Measurements from ENCODE around the gene CIZ1. TPM values are rescaled to one million over a fixed set of nuclear protein-coding genes. Genes with fewer than 3 reads are reported as not detected.

The CIZ1 gene
- polyA plus RNA-seq, 1 experiment, result 26.9 TPM

GRCh38 chr9:128175102-128175563 lies 16.2 kb downstream of the CIZ1 start:
- ChIA-PET POLR2A (interaction anchor here (0.6 to 1.2 kb wide), 5 partner anchors 14 to 196 kb away, joined by 3 to 7 read pairs (median 3); partner anchors contain the start of genes BBLN, CIZ1 and URM1), CTCF (interaction anchor here (0.6 to 1.5 kb wide), 5 partner anchors 9 to 120 kb away, joined by 3 to 8 read pairs (median 4); partner anchors contain the start of gene CIZ1)
- Histone ChIP-seq H3K27me3 (ENCODE audit: control insufficient read depth, insufficient read depth, low read length) (no peaks in the 10 kb centered on the region), H3K4me3 (ENCODE audit: low read depth, low read length) (0 out of 2 replicates have a peak overlapping the region, but pooled peaks have one; percentile 17), H3K9me3 (ENCODE audit: control insufficient read depth, insufficient read depth, low read length) (peaks cover 10% of the 10 kb centered on the region), H3K27ac (ENCODE audit: low read depth, low read length) (peak overlapping the region; percentile 93)
- DNase-seq (ENCODE audit: low read depth, low spot score), result peak; percentile 56
- no peak for TF ChIP-seq CTCF (IDR thresholded peaks at IDR 0.05; ENCODE audit: low read depth, low read length)

GRCh38 chr9:128174062-128174461 lies 17.3 kb downstream of the CIZ1 start:
- CTCF ChIA-PET, result interaction anchor here (0.6 kb wide), 1 partner anchor 14 kb away, joined by 5 read pairs; no protein-coding TSS in a partner anchor
- H3K4me3 ChIP-seq (ENCODE audit: low read depth, low read length), result no peak overlapping the region
- H3K9me3 ChIP-seq (ENCODE audit: control insufficient read depth, insufficient read depth, low read length), result peaks cover 5% of the 10 kb centered on the region
- no peak for TF ChIP-seq CTCF (IDR thresholded peaks at IDR 0.05; ENCODE audit: low read depth, low read length)
- H3K27me3 ChIP-seq (ENCODE audit: control insufficient read depth, insufficient read depth, low read length), result no peaks in the 10 kb centered on the region
- POLR2A ChIA-PET, result no interaction called here
- H3K27ac ChIP-seq (ENCODE audit: low read depth, low read length), result no peak overlapping the region
- no peak for DNase-seq (ENCODE audit: low read depth, low spot score)

- H3K4me3 ChIP-seq (ENCODE audit: low read depth, low read length), result no peak overlapping the region
- H3K9me3 ChIP-seq (ENCODE audit: control insufficient read depth, insufficient read depth, low read length), result no peaks in the 10 kb centered on the region
- POLR2A ChIA-PET, result interaction anchor here (1.2 kb wide), 1 partner anchor 21 kb away, joined by 3 read pairs; no protein-coding TSS in a partner anchor
- no peak for TF ChIP-seq CTCF (IDR thresholded peaks at IDR 0.05; ENCODE audit: low read depth, low read length)
- DNase-seq (ENCODE audit: low read depth, low spot score), result no peak
- CTCF ChIA-PET, result interaction anchor here (0.9 to 1.0 kb wide), 2 partner anchors 13 to 52 kb away, joined by 3 read pairs; no protein-coding TSS in a partner anchor
- no peaks in the 10 kb centered on the region for H3K27me3 ChIP-seq (ENCODE audit: control insufficient read depth, insufficient read depth, low read length)
- no peak overlapping the region for H3K27ac ChIP-seq (ENCODE audit: low read depth, low read length)
Observed at GRCh38 chr9:128169925-128170324, 21.4 kb downstream of the CIZ1 start.

GRCh38 chr9:128169492-128169891 lies 21.9 kb downstream of the CIZ1 start:
- TF ChIP-seq CTCF (IDR thresholded peaks at IDR 0.05; ENCODE audit: low read depth, low read length), result no peak
- no peak overlapping the region for H3K27ac ChIP-seq (ENCODE audit: low read depth, low read length)
- POLR2A ChIA-PET, result interaction anchor here (1.2 kb wide), 1 partner anchor 21 kb away, joined by 3 read pairs; no protein-coding TSS in a partner anchor
- no peak for DNase-seq (ENCODE audit: low read depth, low spot score)
- no peak overlapping the region for H3K4me3 ChIP-seq (ENCODE audit: low read depth, low read length)
- no peaks in the 10 kb centered on the region for H3K9me3 ChIP-seq (ENCODE audit: control insufficient read depth, insufficient read depth, low read length)
- no peaks in the 10 kb centered on the region for H3K27me3 ChIP-seq (ENCODE audit: control insufficient read depth, insufficient read depth, low read length)
- CTCF ChIA-PET, result interaction anchor here (1.0 kb wide), 1 partner anchor 14 kb away, joined by 3 read pairs; no protein-coding TSS in a partner anchor

- no peak for TF ChIP-seq CTCF (IDR thresholded peaks at IDR 0.05; ENCODE audit: low read depth, low read length)
- Histone ChIP-seq H3K4me3 (ENCODE audit: low read depth, low read length) (no peak overlapping the region), H3K27me3 (ENCODE audit: control insufficient read depth, insufficient read depth, low read length) (no peaks in the 10 kb centered on the region), H3K9me3 (ENCODE audit: control insufficient read depth, insufficient read depth, low read length) (no peaks in the 10 kb centered on the region), H3K27ac (ENCODE audit: low read depth, low read length) (no peak overlapping the region)
- CTCF ChIA-PET, result no interaction called here
- POLR2A ChIA-PET, result interaction anchor here (0.7 kb wide), 1 partner anchor 9 kb away, joined by 3 read pairs; the partner anchor contains the start of gene BBLN
- DNase-seq (ENCODE audit: low read depth, low spot score), result no peak
Observed at GRCh38 chr9:128168731-128169308, 22.6 kb downstream of the CIZ1 start.
